LNCAP (cell line): Measurements from ENCODE around the gene MAGI2.

Experiments used
- TF ChIP-seq, protein P1 (sequence below): fragments of 450-650 bp; IDR thresholded peaks from 2 replicates; pipeline ENCODE4 v1.5.1; 2017; ENCODE audit warnings: mild to moderate bottlenecking

The MAGI2 gene

DNA sequence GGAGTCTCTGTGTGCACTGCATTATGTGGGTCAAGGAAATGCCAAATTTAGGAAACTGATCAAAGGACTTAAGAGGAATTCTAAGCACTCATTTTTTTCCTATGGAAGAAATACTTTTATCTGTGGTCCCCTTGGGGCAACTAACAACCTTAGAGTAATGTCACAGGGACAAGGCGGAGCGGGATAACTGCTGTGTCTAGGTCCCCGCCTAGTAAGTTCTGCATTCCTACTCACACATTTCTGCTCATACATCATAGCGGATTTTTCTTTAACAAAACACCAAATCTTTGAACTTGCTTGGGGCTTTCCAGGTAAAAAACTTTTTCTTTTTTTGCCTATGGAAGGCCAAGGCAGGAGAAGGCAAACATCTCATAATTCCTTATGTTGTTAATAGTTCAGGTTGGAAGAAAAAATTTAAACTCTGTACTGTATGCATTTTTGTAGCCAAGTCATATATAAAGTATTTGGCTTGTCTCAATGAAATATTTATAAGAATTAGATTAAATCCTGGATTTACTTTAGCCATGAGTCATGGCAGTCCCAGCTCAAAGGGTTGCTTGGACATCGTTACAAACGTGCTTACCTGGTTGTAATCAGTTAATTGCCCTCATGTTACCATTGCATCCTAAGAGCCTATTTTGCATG lies 1369.9 kb downstream of the MAGI2 start:
- TF ChIP-seq, protein P1, sequence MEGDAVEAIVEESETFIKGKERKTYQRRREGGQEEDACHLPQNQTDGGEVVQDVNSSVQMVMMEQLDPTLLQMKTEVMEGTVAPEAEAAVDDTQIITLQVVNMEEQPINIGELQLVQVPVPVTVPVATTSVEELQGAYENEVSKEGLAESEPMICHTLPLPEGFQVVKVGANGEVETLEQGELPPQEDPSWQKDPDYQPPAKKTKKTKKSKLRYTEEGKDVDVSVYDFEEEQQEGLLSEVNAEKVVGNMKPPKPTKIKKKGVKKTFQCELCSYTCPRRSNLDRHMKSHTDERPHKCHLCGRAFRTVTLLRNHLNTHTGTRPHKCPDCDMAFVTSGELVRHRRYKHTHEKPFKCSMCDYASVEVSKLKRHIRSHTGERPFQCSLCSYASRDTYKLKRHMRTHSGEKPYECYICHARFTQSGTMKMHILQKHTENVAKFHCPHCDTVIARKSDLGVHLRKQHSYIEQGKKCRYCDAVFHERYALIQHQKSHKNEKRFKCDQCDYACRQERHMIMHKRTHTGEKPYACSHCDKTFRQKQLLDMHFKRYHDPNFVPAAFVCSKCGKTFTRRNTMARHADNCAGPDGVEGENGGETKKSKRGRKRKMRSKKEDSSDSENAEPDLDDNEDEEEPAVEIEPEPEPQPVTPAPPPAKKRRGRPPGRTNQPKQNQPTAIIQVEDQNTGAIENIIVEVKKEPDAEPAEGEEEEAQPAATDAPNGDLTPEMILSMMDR: no peak

DNA sequence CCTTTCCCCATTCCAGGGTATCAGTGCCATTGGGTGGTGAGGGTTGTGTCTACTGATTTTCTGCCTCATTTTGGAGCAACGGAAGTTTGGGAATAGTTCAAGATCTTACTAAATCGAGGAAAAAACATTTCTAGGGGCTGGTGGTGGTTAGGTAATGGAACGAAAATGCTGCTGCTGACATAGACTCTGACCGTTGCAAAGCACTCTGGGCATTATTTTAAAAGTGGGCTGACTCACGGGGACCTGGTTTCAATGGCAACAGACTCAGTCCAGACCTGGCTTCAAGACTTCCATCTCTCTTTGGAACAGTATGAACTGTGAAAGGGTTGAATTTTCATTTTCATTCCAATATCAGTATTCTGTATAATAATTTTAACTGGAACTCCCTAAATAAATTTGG lies 1370.9 kb downstream of the MAGI2 start:
- TF ChIP-seq, protein P1: no peak

DNA sequence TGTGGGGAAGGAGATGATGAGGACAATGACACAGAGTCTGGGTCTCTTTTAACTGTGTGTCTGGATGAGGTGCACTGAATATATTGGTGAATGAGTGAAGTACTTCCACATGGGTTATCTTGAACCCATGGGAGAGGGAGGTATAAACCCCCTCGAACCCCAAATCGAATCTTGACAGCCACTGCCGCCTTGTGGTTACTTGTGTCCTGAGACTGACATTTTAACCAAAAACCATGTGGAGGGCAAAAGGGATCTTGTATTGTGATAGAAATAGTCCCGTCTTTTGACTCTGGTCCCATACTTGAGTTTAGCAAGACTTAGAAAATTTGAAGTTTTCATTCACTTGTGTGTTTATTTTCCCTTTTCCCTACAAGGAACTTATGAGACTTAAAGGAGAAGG lies 1371.6 kb downstream of the MAGI2 start:
- TF ChIP-seq, protein P1: no peak

DNA sequence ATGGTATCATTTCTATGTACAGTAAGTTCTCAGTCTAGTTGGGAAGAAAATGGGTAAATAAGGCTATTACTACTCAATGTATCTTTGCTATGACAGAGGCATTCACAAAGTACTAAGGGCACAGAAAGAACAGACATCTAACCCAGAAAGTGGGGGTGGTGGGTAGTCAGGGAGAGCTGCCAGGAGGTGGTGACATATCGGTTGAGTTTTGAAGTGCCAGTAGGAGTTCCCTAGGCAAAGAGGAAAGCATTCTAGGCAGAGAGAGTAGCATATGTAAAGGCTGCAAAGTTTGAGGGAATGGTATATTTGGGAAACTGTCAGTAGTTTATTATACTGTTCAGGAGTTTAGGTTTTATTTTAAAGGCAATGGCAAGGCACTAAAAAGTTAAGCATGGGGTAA lies 1372.1 kb downstream of the MAGI2 start:
- TF ChIP-seq, protein P1: no peak

DNA sequence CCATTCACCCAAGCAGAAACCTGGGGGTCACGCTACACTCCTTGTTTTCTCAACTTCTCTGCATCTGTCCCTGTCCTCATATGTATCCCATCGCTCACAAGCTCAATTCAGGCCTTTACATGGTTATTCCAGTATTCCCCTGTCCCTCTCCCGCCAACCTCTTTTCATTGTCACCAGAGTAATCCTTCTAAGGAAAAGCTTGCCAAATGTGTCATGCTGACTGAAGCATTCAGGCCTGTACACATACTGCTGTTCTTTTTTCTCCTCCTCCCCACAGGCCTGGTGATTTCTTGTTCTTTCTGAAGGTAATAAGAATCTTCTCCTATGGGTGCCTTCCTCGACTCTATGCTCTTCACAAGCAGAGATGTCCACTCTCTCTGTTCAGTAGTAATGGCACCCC lies 1372.7 kb downstream of the MAGI2 start:
- TF ChIP-seq, protein P1: no peak

DNA sequence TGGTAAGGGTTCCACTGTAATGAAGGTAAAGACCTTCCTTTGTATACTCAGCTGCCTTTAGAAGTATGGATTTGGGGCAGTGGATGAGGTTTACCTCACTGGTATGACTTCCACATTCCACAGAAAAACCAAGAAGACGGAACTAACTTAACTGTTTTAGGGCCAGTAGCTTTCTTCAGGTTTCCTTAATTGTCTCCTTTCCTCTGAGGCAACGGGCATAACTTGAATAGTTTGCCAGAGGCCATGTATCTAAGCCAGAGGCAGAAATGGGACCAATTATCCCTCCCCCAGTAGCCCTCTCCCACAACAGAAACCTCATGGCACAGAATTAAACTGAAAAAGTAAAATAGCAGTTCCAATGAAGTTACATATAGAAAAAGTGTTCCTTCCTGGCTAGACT lies 1373.2 kb downstream of the MAGI2 start:
- TF ChIP-seq, protein P1: no peak

DNA sequence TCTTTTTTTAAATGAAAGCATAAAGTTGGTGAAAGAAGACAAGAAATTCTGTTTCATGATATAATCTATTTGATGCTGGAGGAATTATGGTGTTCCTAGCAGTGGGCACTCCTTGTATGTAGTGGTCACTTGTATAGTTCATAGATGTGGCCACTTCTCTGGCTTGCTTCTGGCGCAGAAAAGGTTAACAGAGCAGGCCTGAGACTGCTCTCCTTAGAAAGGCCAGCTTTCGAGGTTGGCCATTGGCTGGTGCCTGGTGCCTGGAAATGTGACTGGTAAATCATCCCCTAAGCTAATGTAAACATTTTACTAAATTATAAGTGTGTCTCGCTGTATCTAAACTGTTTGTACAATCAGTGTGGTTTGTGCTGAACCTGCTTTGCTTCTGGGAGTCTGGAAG lies 1378.8 kb downstream of the MAGI2 start:
- TF ChIP-seq, protein P1: no peak
